Calu3 (cell line): ENCODE data around the gene IPO9. TPM values are rescaled to one million over a fixed set of nuclear protein-coding genes. Genes with fewer than 3 reads are reported as not detected.

ENCODE experiments used
- BruUV-seq: library from RNA; stranded (reverse); fragments of 400-500 nt; replicated peaks from 2 replicates; lab custom pipeline; 2021; lab: Mats Ljungman, UMichigan
- CTCF ChIA-PET: fragments of 300-600 bp; sonication (Branson Sonifier 250); formaldehyde crosslinking; loops from one replicate; lab custom pipeline; 2022; ENCODE audit warnings: antibody characterized with exemption; lab: Charles Lee
- DNase-seq: peaks from one replicate; pipeline ENCODE4 v3.0.0; 2022
- H3K27ac Mint-ChIP-seq: one replicate; pipeline ENCODE4 v1.8.0; 2022; ENCODE audit warnings: mixed read lengths; ENCODE audit not compliant: unreplicated experiment
- H3K27me3 Mint-ChIP-seq: one replicate; pipeline ENCODE4 v1.8.0; 2022; ENCODE audit warnings: mixed read lengths; ENCODE audit not compliant: unreplicated experiment
- H3K36me3 Mint-ChIP-seq: one replicate; pipeline ENCODE4 v1.8.0; 2022; ENCODE audit warnings: mild to moderate bottlenecking, moderate library complexity, mixed read lengths; ENCODE audit not compliant: insufficient read depth, unreplicated experiment
- H3K4me1 Mint-ChIP-seq: one replicate; pipeline ENCODE4 v1.8.0; 2022; ENCODE audit warnings: mild to moderate bottlenecking, low read depth, mixed read lengths; ENCODE audit not compliant: unreplicated experiment
- H3K4me3 Mint-ChIP-seq: one replicate; pipeline ENCODE4 v1.8.0; 2022; ENCODE audit warnings: mild to moderate bottlenecking, low read depth, moderate library complexity, mixed read lengths; ENCODE audit not compliant: unreplicated experiment
- H3K9me3 Mint-ChIP-seq: one replicate; pipeline ENCODE4 v1.8.0; 2022; ENCODE audit warnings: low read depth, mixed read lengths; ENCODE audit not compliant: unreplicated experiment
- CTCF ChIP-seq: fragments of 200-600 bp; IDR thresholded peaks from one replicate; pipeline ENCODE4 v1.8.0; 2022; ENCODE audit warnings: antibody characterized with exemption; ENCODE audit not compliant: unreplicated experiment
- intact Hi-C: fragments of 100-400 bp; cut with micrococcal nuclease; formaldehyde crosslinking; loops from one replicate; pipeline ENCODE4 v1.10.0; 2022; ENCODE audit not compliant: unreplicated experiment
- total RNA-seq: library from RNA; stranded (reverse); gene quantifications from 2 replicates; pipeline ENCODE4 v1.2.3, GENCODE V29; 2022

IPO9 gene
- total RNA-seq, 1 experiment from 2014 or later = 98.8 TPM

GRCh38 chr1:201892211-201892610, 63.3 kb downstream of the IPO9 start:
- intact Hi-C loops = no loop called here
- DNase-seq = no peak
- H3K36me3 Mint-ChIP-seq = peaks cover 28% of the 10 kb centered on the region
- H3K4me1 Mint-ChIP-seq = peaks cover 10% of the 10 kb centered on the region
- H3K9me3 Mint-ChIP-seq = no peaks in the 10 kb centered on the region
- CTCF ChIA-PET = no interaction called here
- H3K27ac Mint-ChIP-seq = no peak overlapping the region
- TF ChIP-seq CTCF = no peak
- BruUV-seq = no TSS peak
- H3K4me3 Mint-ChIP-seq = no peak overlapping the region
- H3K27me3 Mint-ChIP-seq = peaks cover 11% of the 10 kb centered on the region

GRCh38 chr1:201893431-201893830, 64.5 kb downstream of the IPO9 start:
- H3K27ac Mint-ChIP-seq = no peak overlapping the region
- no peak for TF ChIP-seq CTCF
- peaks cover 10% of the 10 kb centered on the region for H3K4me1 Mint-ChIP-seq

GRCh38 chr1:201894343-201895119, 65.6 kb downstream of the IPO9 start:
- Mint-ChIP-seq H3K27me3 (peaks cover 2% of the 10 kb centered on the region), H3K27ac (no peak overlapping the region), H3K4me1 (peaks cover 10% of the 10 kb centered on the region), H3K9me3 (no peaks in the 10 kb centered on the region), H3K4me3 (no peak overlapping the region), H3K36me3 (peaks cover 11% of the 10 kb centered on the region)
- TF ChIP-seq CTCF = no peak
- no TSS peak for BruUV-seq
- intact Hi-C loops = loop anchor here (5.0 kb wide), 1 partner anchor 223 kb away; no protein-coding TSS in a partner anchor
- CTCF ChIA-PET = interaction anchor here (2.0 to 3.2 kb wide), 3 partner anchors 78 to 240 kb away, joined by 10 to 74 read pairs (median 13); partner anchors contain the start of gene RNPEP
- DNase-seq = no peak

More at GRCh38 chr1:201893431-201893830, 64.5 kb downstream of the IPO9 start:
- no peak overlapping the region for H3K4me3 Mint-ChIP-seq
- BruUV-seq = no TSS peak
- no peak for DNase-seq
- intact Hi-C loops = no loop called here
- no peaks in the 10 kb centered on the region for H3K27me3 Mint-ChIP-seq
- H3K9me3 Mint-ChIP-seq = no peaks in the 10 kb centered on the region
- CTCF ChIA-PET = interaction anchor here (0.5 to 0.6 kb wide), 2 partner anchors 75 to 242 kb away, joined by 3 read pairs; no protein-coding TSS in a partner anchor
- H3K36me3 Mint-ChIP-seq = peaks cover 22% of the 10 kb centered on the region

- H3K4me1 Mint-ChIP-seq = peaks cover 10% of the 10 kb centered on the region
- peaks cover 2% of the 10 kb centered on the region for H3K9me3 Mint-ChIP-seq
- TF ChIP-seq CTCF = no peak
- BruUV-seq = no TSS peak
- intact Hi-C loops = loop anchor here (5.0 kb wide), 1 partner anchor 222 kb away; no protein-coding TSS in a partner anchor
- H3K27ac Mint-ChIP-seq = no peak overlapping the region
- DNase-seq = no peak
- no peak overlapping the region for H3K4me3 Mint-ChIP-seq
- CTCF ChIA-PET = interaction anchor here (0.5 to 3.2 kb wide), 17 partner anchors 11 to 365 kb away, joined by 3 to 74 read pairs (median 4); partner anchors contain the start of genes RNPEP and TIMM17A
- peaks cover 8% of the 10 kb centered on the region for H3K27me3 Mint-ChIP-seq
- H3K36me3 Mint-ChIP-seq = peaks cover 8% of the 10 kb centered on the region
Measured at GRCh38 chr1:201895120-201895665, 66.2 kb downstream of the IPO9 start.
